Smooth muscle cell of the brain vasculature (primary cell): ENCODE results near the gene TLR7.

Experiments used
- DNase-seq: peaks from one replicate; pipeline ENCODE4 v3.0.0-alpha.2; 2012; ENCODE audit warnings: low read depth, low spot score

Gene TLR7

DNA sequence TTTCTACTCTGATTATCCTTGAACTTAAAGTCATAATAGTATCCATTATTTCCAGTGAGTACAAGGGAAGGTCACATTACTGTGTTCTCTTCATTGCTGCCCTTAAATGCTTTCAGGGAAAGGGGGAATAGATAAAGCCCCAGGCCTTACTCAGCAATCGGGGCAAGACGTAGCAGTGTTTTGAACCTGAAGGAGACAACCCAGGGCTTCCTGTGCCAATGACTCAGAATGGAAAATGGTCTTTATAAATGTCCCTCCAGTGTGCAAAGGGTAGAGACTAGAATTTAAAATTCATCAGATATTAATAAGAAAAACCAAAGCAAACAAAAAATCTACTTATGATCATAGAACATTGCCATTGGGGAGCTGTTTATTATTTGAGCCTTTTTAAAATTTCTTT lies 63.3 kb downstream of the TLR7 start:
- DNase-seq, result no peak

DNA sequence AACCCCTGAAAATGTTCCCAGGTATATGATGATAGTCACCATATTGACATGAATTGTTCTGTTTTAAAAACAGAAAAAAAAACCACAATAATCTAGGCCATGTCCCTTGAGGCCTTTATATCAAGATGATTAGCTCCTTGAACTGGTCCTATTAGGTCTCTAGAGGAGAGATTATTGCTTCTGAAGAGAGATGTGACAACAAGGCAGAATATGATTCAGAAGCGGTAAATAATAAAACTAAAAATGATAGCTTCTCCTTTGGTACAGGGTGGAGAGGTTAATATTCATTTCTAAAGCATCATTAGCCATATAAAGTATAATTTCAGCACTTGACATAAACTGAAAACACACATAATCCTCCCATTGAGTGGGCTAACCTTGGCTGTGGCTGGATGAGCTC lies 65.4 kb downstream of the TLR7 start:
- DNase-seq, result no peak

DNA sequence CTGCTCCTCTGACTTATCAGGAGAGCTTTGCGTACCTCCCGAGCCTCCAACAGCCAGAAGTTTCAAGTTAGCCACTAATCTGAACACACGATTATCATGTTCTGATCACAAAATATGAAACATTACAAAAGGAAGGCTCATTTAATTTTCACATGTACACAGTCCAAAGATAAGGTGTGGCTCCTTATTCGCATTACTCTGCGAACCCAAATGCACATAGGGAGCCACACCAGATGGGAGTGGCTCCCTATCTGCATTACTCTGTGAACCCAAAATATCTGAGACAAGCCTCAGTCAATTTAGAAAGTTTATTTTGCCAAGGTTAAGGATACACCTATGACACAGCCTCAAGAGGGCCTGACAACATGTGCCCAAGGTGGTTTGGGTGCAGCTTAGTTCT lies 68.0 kb downstream of the TLR7 start:
- no peak for DNase-seq

DNA sequence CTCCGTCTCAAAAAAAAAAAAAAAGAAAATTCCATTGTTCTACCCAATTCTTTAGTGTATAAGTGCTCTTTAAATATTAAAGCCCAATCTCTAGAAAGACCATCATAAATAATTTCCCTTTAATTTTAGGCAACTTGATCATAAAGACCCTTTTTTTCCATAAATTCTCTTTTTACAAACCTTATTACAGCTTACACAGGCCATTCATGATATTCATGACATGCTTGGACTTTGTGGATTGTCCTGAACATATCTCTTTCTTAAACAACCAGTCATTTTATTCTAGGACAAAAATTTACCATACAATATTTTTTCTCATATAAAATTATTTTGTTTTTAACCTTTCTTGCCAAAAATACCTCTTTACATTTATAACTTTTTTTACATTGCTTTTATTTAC lies 70.1 kb downstream of the TLR7 start:
- no peak for DNase-seq
